Lower lobe of right lung (tissue), 2 donors: ENCODE results near the gene RPS2. TPM values are rescaled to one million over a fixed set of nuclear protein-coding genes. Genes with fewer than 3 reads are reported as not detected.
A peak's percentile ranks its signal among the peaks of the same experiment; 100 is the strongest.

Experiments
- ATAC-seq, 2 donors: fragments of 200-7000 bp; cut with Tn5 transposase; one replicate each; pipeline ENCODE4 v1.9.1; 2020 to 2022; ENCODE audit warnings: mild to moderate bottlenecking in 2 of 2, moderate library complexity in 2 of 2
- DNase-seq: peaks from one replicate; pipeline ENCODE4 v3.0.0-alpha.2; 2020
- H3K27ac ChIP-seq: fragments of 200-600 bp; one replicate; pipeline ENCODE4 v1.8.0; 2022
- H3K27me3 ChIP-seq: fragments of 200-600 bp; one replicate; pipeline ENCODE4 v1.8.0; 2022; ENCODE audit warnings: low read depth
- H3K36me3 ChIP-seq: fragments of 200-600 bp; one replicate; pipeline ENCODE4 v1.8.0; 2022; ENCODE audit warnings: mild to moderate bottlenecking
- H3K4me1 ChIP-seq: fragments of 200-600 bp; one replicate; pipeline ENCODE4 v1.8.0; 2022
- H3K4me3 ChIP-seq: fragments of 200-600 bp; one replicate; pipeline ENCODE4 v1.8.0; 2022; ENCODE audit warnings: mild to moderate bottlenecking
- H3K9me3 ChIP-seq: fragments of 200-600 bp; one replicate; pipeline ENCODE4 v1.8.0; 2022
- intact Hi-C: fragments of 100-400 bp; cut with DNase I; formaldehyde crosslinking; loops from one replicate; pipeline ENCODE4 v1.11.0; 2022
- total RNA-seq: library from RNA; stranded (reverse); fragmentation: NEBNext Ultra II Directional; extraction: Animal tissue kit (Norgen Biotek cat#: 25700); gene quantifications from one replicate; pipeline ENCODE4 v1.2.1, GENCODE V29; 2021
- TF ChIP-seq, protein P1 (sequence below): fragments of 200-600 bp; IDR thresholded peaks from one replicate; pipeline ENCODE4 v1.8.0; 2022; ENCODE audit warnings: antibody characterized with exemption, mild to moderate bottlenecking
- donor health status: DM: no; HTN: yes; CAD: no; lungs with severe emphysema.

The RPS2 gene
- total RNA-seq, 1 donor from 2014 or later: 1,721 TPM

GRCh38 chr16:1985466-1986150, 21.0 kb upstream of the RPS2 start:
- H3K27ac ChIP-seq: no peak overlapping the region
- peaks cover 26% of the 10 kb centered on the region for H3K4me1 ChIP-seq
- H3K9me3 ChIP-seq: no peaks in the 10 kb centered on the region
- intact Hi-C loops: no loop called here
- DNase-seq (no peak), ATAC-seq (no peak)
- TF ChIP-seq, protein P1, sequence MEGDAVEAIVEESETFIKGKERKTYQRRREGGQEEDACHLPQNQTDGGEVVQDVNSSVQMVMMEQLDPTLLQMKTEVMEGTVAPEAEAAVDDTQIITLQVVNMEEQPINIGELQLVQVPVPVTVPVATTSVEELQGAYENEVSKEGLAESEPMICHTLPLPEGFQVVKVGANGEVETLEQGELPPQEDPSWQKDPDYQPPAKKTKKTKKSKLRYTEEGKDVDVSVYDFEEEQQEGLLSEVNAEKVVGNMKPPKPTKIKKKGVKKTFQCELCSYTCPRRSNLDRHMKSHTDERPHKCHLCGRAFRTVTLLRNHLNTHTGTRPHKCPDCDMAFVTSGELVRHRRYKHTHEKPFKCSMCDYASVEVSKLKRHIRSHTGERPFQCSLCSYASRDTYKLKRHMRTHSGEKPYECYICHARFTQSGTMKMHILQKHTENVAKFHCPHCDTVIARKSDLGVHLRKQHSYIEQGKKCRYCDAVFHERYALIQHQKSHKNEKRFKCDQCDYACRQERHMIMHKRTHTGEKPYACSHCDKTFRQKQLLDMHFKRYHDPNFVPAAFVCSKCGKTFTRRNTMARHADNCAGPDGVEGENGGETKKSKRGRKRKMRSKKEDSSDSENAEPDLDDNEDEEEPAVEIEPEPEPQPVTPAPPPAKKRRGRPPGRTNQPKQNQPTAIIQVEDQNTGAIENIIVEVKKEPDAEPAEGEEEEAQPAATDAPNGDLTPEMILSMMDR: no peak
- H3K36me3 ChIP-seq: peaks cover 23% of the 10 kb centered on the region
- peak overlapping the region; percentile 91 for H3K4me3 ChIP-seq
- peaks cover 30% of the 10 kb centered on the region for H3K27me3 ChIP-seq

GRCh38 chr16:1984347-1985225, 20.0 kb upstream of the RPS2 start:
- peaks cover 27% of the 10 kb centered on the region for H3K4me1 ChIP-seq
- peak overlapping the region; percentile 82 for H3K27ac ChIP-seq
- no peaks in the 10 kb centered on the region for H3K9me3 ChIP-seq
- peak overlapping the region; percentile 91 for H3K4me3 ChIP-seq
- H3K27me3 ChIP-seq: peaks cover 34% of the 10 kb centered on the region
- ATAC-seq: peak in 1 of 2 donors; percentile 4
- TF ChIP-seq, protein P1: no peak
- H3K36me3 ChIP-seq: peaks cover 23% of the 10 kb centered on the region
- no peak for DNase-seq
- intact Hi-C loops: no loop called here

DNA sequence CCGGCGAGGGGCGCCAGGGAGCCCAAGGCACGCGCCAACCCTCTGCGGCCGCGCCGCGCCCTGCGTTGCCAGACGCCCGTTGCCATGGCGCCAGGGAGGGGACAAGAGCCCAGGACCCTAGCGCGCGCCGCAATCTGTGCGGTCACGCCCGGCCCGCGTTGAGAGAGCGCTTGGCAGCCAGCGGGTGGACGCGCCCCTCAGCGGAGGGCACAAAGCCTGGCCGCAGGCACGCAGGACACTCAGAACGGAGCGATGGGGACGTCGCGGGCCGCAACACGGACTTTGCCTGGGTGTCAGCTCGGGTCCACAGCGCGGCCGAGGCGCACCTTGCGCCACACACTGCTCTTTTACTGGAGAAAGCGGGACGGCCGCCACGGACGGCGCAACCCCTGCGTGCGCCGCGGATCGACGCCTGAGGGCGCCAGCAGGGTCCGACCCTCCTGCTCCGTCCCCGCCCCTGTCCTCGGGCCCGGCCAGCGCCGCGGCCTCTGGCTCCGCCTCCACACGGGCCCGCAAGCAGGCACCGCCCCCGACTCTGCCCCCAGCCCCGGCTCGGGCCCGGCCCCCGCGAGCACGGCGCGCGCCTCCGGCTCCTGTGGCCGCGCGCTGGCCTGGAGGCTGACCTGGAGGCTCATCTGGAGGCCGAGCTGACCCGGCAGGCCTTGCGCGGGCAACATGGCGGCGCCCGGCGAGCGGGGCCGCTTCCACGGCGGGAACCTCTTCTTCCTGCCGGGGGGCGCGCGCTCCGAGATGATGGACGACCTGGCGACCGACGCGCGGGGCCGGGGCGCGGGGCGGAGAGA, 19.1 kb upstream of the RPS2 start, which contains the start of gene GFER:
Gene GFER (plus strand): TSS at position 650 of the 803 bp plus-strand sequence. CDS start 26 bp downstream, at position 676.
- DNase-seq (peak; percentile 93), ATAC-seq (peak; percentile 91 to 94)
- no peaks in the 10 kb centered on the region for H3K9me3 ChIP-seq
- TF ChIP-seq, protein P1: peak; percentile 58
- peaks cover 23% of the 10 kb centered on the region for H3K36me3 ChIP-seq
- H3K27ac ChIP-seq: peak within 1 kb of the TSS; percentile 82
- peak within 1 kb of the TSS; percentile 91 for H3K4me3 ChIP-seq
- H3K27me3 ChIP-seq: peaks cover 34% of the 10 kb centered on the region
- intact Hi-C loops: no loop called here
- H3K4me1 ChIP-seq: peaks cover 27% of the 10 kb centered on the region

DNA sequence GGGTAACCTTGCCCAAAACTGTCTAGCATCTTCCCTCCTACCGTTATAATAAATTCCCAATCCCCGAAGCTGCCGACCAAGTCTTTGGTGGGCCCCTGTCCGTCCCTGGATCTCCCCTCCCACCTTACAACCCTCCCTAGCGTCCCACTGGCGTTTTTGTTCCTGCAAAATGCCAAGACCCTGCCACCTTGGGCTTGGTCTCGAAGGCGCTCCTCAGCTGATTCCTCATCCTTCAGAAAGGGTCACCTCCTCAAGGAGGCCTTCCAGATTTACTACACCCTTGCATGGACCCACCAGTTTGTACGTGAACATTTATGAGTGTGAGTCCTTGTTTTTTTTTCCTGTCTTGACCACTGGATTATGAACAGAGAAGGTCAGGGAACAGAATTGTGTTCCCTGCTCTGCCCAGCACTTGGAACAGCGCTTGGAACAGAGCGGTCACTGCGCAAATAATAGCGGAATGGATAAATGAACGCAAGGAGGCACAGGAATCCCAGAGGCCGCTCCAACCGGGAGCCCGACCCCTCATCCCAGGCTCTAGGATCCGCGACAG, 18.4 kb upstream of the RPS2 start:
- intact Hi-C loops: no loop called here
- peak overlapping the region; percentile 82 for H3K27ac ChIP-seq
- TF ChIP-seq, protein P1: no peak
- ATAC-seq (no peak), DNase-seq (no peak)
- peaks cover 26% of the 10 kb centered on the region for H3K36me3 ChIP-seq
- H3K9me3 ChIP-seq: no peaks in the 10 kb centered on the region
- peak overlapping the region; percentile 91 for H3K4me3 ChIP-seq
- peaks cover 33% of the 10 kb centered on the region for H3K27me3 ChIP-seq
- peaks cover 30% of the 10 kb centered on the region for H3K4me1 ChIP-seq

DNA sequence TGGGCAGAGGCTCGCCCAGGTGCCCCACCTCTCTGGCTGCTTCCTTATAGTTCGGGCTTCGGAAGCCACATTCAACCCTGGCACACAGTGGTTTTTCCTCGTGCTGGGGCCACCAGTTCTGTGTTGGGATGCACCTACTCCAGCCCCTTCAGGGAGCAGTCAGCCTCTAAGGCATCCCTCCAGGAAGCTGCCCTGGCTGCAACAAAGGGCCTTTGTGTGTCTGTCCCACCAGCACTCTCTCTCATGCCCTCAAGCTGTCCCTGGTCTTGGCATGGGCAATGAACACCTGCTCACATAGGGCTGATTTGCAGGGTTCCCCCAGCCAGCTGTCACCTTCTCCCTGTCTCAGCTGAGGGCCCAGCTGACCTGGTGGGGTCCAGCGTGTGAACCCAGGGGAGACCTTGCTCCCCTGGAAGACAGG, 17.4 kb upstream of the RPS2 start:
- H3K27ac ChIP-seq: no peak overlapping the region
- peaks cover 33% of the 10 kb centered on the region for H3K27me3 ChIP-seq
- TF ChIP-seq, protein P1: no peak
- H3K4me1 ChIP-seq: peaks cover 30% of the 10 kb centered on the region
- ATAC-seq (no peak), DNase-seq (no peak)
- intact Hi-C loops: no loop called here
- H3K9me3 ChIP-seq: no peaks in the 10 kb centered on the region
- H3K4me3 ChIP-seq: no peak overlapping the region
- peaks cover 33% of the 10 kb centered on the region for H3K36me3 ChIP-seq
